Liver (tissue), 10 donors: ENCODE measurements around the gene SLC5A1. TPM values are rescaled to one million over a fixed set of nuclear protein-coding genes. Genes with fewer than 3 reads are reported as not detected.
"Not testable (repeated sequence)": the region's sequence is repeated elsewhere in the genome, so short reads cannot be mapped to it uniquely, and the experiment has no call there.

Experiments used
- DNase-seq: peaks from one replicate; pipeline ENCODE4 v3.0.0-alpha.2; 2017; ENCODE audit warnings: low spot score
- H3K27ac ChIP-seq, 2 donors: one replicate each; pipeline ENCODE4 v1.7.0; 2013; ENCODE audit warnings: inconsistent platforms in 2 of 2, low read length in 2 of 2, control low read depth in 1 of 2, low read depth in 1 of 2, mild to moderate bottlenecking in 1 of 2
- H3K27me3 ChIP-seq, 4 donors: one replicate each; pipeline versions ENCODE4 v1.6.1 to v1.7.0; 2013; ENCODE audit warnings: low read length in 3 of 4, inconsistent platforms in 1 of 4, mild to moderate bottlenecking in 1 of 4, moderate library complexity in 1 of 4; ENCODE audit not compliant: control insufficient read depth in 4 of 4, insufficient read depth in 4 of 4
- H3K36me3 ChIP-seq, 4 donors: one replicate each; pipeline versions ENCODE4 v1.6.1 to v1.7.0; 2013; ENCODE audit warnings: low read length in 3 of 4, mild to moderate bottlenecking in 3 of 4, low read depth in 1 of 4, moderate library complexity in 1 of 4; ENCODE audit not compliant: control insufficient read depth in 4 of 4, insufficient read depth in 3 of 4
- H3K4me1 ChIP-seq, 4 donors: one replicate each; pipeline versions ENCODE4 v1.6.1 to v1.7.0; 2013; ENCODE audit warnings: low read length in 3 of 4, mild to moderate bottlenecking in 3 of 4, moderate library complexity in 1 of 4; ENCODE audit not compliant: control insufficient read depth in 4 of 4, insufficient read depth in 4 of 4
- H3K4me3 ChIP-seq, 3 donors: one replicate each; pipeline versions ENCODE4 v1.6.1 to v1.7.0; 2013; ENCODE audit warnings: low read length in 3 of 3, control low read depth in 1 of 3, low read depth in 1 of 3, mild to moderate bottlenecking in 1 of 3
- H3K9ac ChIP-seq, 2 donors: one replicate each; pipeline ENCODE4 v1.7.0; 2013; ENCODE audit warnings: low read length in 2 of 2, mild to moderate bottlenecking in 2 of 2, moderate library complexity in 2 of 2, control low read depth in 1 of 2, low read depth in 1 of 2
- H3K9me3 ChIP-seq, 4 donors: one replicate each; pipeline versions ENCODE4 v1.6.1 to v1.7.0; 2013; ENCODE audit warnings: low read length in 3 of 4; ENCODE audit not compliant: control insufficient read depth in 4 of 4
- ATF3 ChIP-seq: IDR thresholded peaks from 2 replicates; pipeline ENCODE4 v1.6.1; 2016; ENCODE audit warnings: antibody characterized with exemption
- FOXA1 ChIP-seq: IDR thresholded peaks from 2 replicates; pipeline ENCODE4 v1.6.1; 2016; ENCODE audit warnings: antibody characterized with exemption
- FOXA2 ChIP-seq: IDR thresholded peaks from 2 replicates; pipeline ENCODE4 v1.6.1; 2016; ENCODE audit warnings: antibody characterized with exemption
- GABPA ChIP-seq, 2 donors: IDR thresholded peaks in 1 of 2; conservative IDR thresholded peaks in 1 of 2; 2 replicates each; pipeline ENCODE4 v1.6.1; 2016; ENCODE audit warnings: antibody characterized with exemption in 2 of 2, mild to moderate bottlenecking in 1 of 2, moderate library complexity in 1 of 2
- MAX ChIP-seq: IDR thresholded peaks from 2 replicates; pipeline ENCODE4 v1.6.1; 2016; ENCODE audit warnings: antibody characterized with exemption
- NR2F2 ChIP-seq: IDR thresholded peaks from 2 replicates; pipeline ENCODE4 v1.6.1; 2016; ENCODE audit warnings: antibody characterized with exemption
- RAD21 ChIP-seq, 2 donors: IDR thresholded peaks; 2 replicates each; pipeline ENCODE4 v1.6.1; 2016; ENCODE audit warnings: antibody characterized with exemption in 2 of 2, mild to moderate bottlenecking in 2 of 2
- RXRA ChIP-seq, 2 donors: IDR thresholded peaks; 2 replicates each; pipeline ENCODE4 v1.6.1; 2017 to 2018; ENCODE audit warnings: antibody characterized with exemption in 2 of 2, mild to moderate bottlenecking in 1 of 2
- SP1 ChIP-seq: IDR thresholded peaks from 2 replicates; pipeline ENCODE4 v1.6.1; 2018; ENCODE audit warnings: antibody characterized with exemption, mild to moderate bottlenecking
- TAF1 ChIP-seq: conservative IDR thresholded peaks from 2 replicates; pipeline ENCODE4 v1.6.1; 2016; ENCODE audit warnings: antibody characterized with exemption, mild to moderate bottlenecking
- YY1 ChIP-seq: IDR thresholded peaks from 2 replicates; pipeline ENCODE4 v1.6.1; 2016; ENCODE audit warnings: antibody characterized with exemption, mild to moderate bottlenecking
- ZBTB33 ChIP-seq: IDR thresholded peaks from 2 replicates; pipeline ENCODE4 v1.6.1; 2016; ENCODE audit warnings: antibody characterized with exemption
- WGBS: extraction: QIAGEN DNeasy Blood & Tissue Kit; methylation state at CpG from one replicate; pipeline ENCODE4 v1.1.7; 2013; 5-methylcytosine and 5-hydroxymethylcytosine counted together
- polyA plus RNA-seq, 2 donors: library from polyadenylated mRNA; stranded (reverse) in 1 of 2; unstranded in 1 of 2; fragments of 200-250 nt in 1 of 2; fragments of >200 nt in 1 of 2; fragmentation: Nextera tagmentation in 1 of 2; extraction: Ambion mirVana in 1 of 2; gene quantifications; one replicate each; pipeline versions ENCODE4 v1.2.1 to v1.2.3, GENCODE V29; 2013 to 2015
- small RNA-seq: library from RNA; depleted of rRNA; stranded (forward); fragments of <200 nt; gene quantifications from one replicate; pipeline ENCODE3, GENCODE V24; 2014
- total RNA-seq, 2 donors: library from RNA; depleted of rRNA; stranded (reverse); fragments of >200 nt; gene quantifications; one replicate each; pipeline ENCODE4 v1.2.3, GENCODE V29; 2014
- donor health status: healthy.
- donor health status: healthy.
- donor health status: healthy.
- donor health status: healthy.
- donor health status: healthy.

SLC5A1 gene
- total and polyA plus RNA-seq, 4 donors, result under 0.01 to 6.4 (median 2.5) TPM

- Histone ChIP-seq H3K4me3 (no peak within 1 kb of the TSS), H3K9ac (no peak within 1 kb of the TSS), H3K27me3 (no peaks in the 10 kb centered on the region), H3K4me1 (no peaks in the 10 kb centered on the region), H3K27ac (no peak within 1 kb of the TSS), H3K9me3 (no peaks in the 10 kb centered on the region), H3K36me3 (no peaks in the 10 kb centered on the region)
- no peak for TF ChIP-seq RAD21 (IDR thresholded peaks at IDR 0.05)
- TF ChIP-seq ATF3, result no peak
- TF ChIP-seq ZBTB33, result no peak
- TF ChIP-seq MAX, result no peak
- TF ChIP-seq YY1, result no peak
- TF ChIP-seq RXRA (IDR thresholded peaks at IDR 0.05), result no peak
- TF ChIP-seq NR2F2, result no peak
- TF ChIP-seq FOXA2, result no peak
- TF ChIP-seq SP1, result no peak
- no peak for TF ChIP-seq GABPA (IDR thresholded peaks at IDR 0.05 in 1 of 2, conservative IDR thresholded peaks at IDR 0.05 in 1 of 2)
- no peak for TF ChIP-seq FOXA1
- no peak for TF ChIP-seq TAF1
- WGBS, result 73% methylated on average over 12 of the region's 12 CpGs
- DNase-seq, result no peak
These were observed 115.9 kb downstream of the SLC5A1 start, which contains the start of gene C22orf42 for GRCh38 chr22:32158712-32159533. Gene C22orf42, minus strand, starts transcription at chr22:32159303. Its CDS starts 88 bp downstream, at chr22:32159215.

GRCh38 chr22:32160411-32160810, 117.3 kb downstream of the SLC5A1 start:
- not testable (repeated sequence) for H3K9me3 ChIP-seq, DNase-seq, H3K27ac ChIP-seq, H3K4me3 ChIP-seq, H3K9ac ChIP-seq, H3K36me3 ChIP-seq, H3K27me3 ChIP-seq, H3K4me1 ChIP-seq
- 75% methylated on average over 5 of the region's 5 CpGs for WGBS

Small RNAs within 50 kb of the gene (small RNA-seq; reads per million reads assigned to genes)
- not detected for gene AP1B1P2

Other genes with a start within 250 kb of the SLC5A1 start
- 10 to 100 TPM; 26.1 to 75.0 TPM for gene YWHAH, start 98.7 kb upstream of the SLC5A1 start, total RNA-seq
- gene YWHAH, start 98.7 kb upstream of the SLC5A1 start, polyA plus RNA-seq, result 10 to 100 TPM; 39.9 to 45.0 TPM
- gene C22orf42, start 116.0 kb downstream of the SLC5A1 start, total RNA-seq, result not detected
- gene C22orf42, start 116.0 kb downstream of the SLC5A1 start, polyA plus RNA-seq, result not detected
- under 1 TPM; under 0.01 to 0.98 TPM for gene RFPL2, start 161.8 kb downstream of the SLC5A1 start, total RNA-seq
- under 1 TPM in 1 of 2 donors, not detected in 1; 0.07 TPM for gene RFPL2, start 161.8 kb downstream of the SLC5A1 start, polyA plus RNA-seq
- gene SLC5A4, start 212.1 kb downstream of the SLC5A1 start, total RNA-seq, result under 1 TPM; 0.28 to 0.75 TPM
- gene SLC5A4, start 212.1 kb downstream of the SLC5A1 start, polyA plus RNA-seq, result under 1 TPM; 0.03 to 0.10 TPM